ENCODE results near the gene CASS4. TPM values are rescaled to one million over a fixed set of nuclear protein-coding genes. Genes with fewer than 3 reads are reported as not detected.
"Not testable (repeated sequence)": the region's sequence is repeated elsewhere in the genome, so short reads cannot be mapped to it uniquely, and the experiment has no call there.

CASS4 gene
- total RNA-seq, 3 donors from 2014 or later: 0.61 to 1.0 (median 0.77) TPM

- ATAC-seq: peak; percentile 1
- no peak for TF ChIP-seq CTCF (IDR thresholded peaks at IDR 0.05)
- intact Hi-C loops (cut with DNase I, micrococcal nuclease): no loop called here
Measured at GRCh38 chr20:56392881-56393482, 19.1 kb upstream of the CASS4 start.

GRCh38 chr20:56393653-56394052 is 18.4 kb upstream of the CASS4 start:
- no peaks in the 10 kb centered on the region for H3K9me3 ChIP-seq
- no peaks in the 10 kb centered on the region for H3K36me3 ChIP-seq (ENCODE audit: low read depth)
- H3K4me3 ChIP-seq: no peak overlapping the region
- no peak for TF ChIP-seq CTCF (IDR thresholded peaks at IDR 0.05)
- intact Hi-C loops (cut with DNase I, micrococcal nuclease): no loop called here
- peaks cover 22% of the 10 kb centered on the region for H3K4me1 ChIP-seq (ENCODE audit: low read depth)
- DNase-seq (no peak), ATAC-seq (no peak)

More at GRCh38 chr20:56392881-56393482, 19.1 kb upstream of the CASS4 start:
- peak overlapping the region; percentile 82 for H3K4me3 ChIP-seq
- H3K9me3 ChIP-seq: no peaks in the 10 kb centered on the region
- H3K4me1 ChIP-seq (ENCODE audit: low read depth): peaks cover 22% of the 10 kb centered on the region
- DNase-seq: no peak
- H3K36me3 ChIP-seq (ENCODE audit: low read depth): no peaks in the 10 kb centered on the region

GRCh38 chr20:56395166-56395565 is 16.9 kb upstream of the CASS4 start:
- Histone ChIP-seq H3K9me3 (no peaks in the 10 kb centered on the region), H3K36me3 (ENCODE audit: low read depth) (no peaks in the 10 kb centered on the region), H3K4me3 (no peak overlapping the region), H3K4me1 (ENCODE audit: low read depth) (peaks cover 22% of the 10 kb centered on the region)
- TF ChIP-seq CTCF (IDR thresholded peaks at IDR 0.05): no peak
- ATAC-seq (no peak), DNase-seq (no peak)
- intact Hi-C loops (cut with DNase I, micrococcal nuclease): no loop called here

- Histone ChIP-seq H3K4me3 (no peak overlapping the region), H3K4me1 (ENCODE audit: low read depth) (no peaks in the 10 kb centered on the region), H3K9me3 (no peaks in the 10 kb centered on the region), H3K36me3 (ENCODE audit: low read depth) (peaks cover 16% of the 10 kb centered on the region)
- DNase-seq (peak in 1 of 3 donors; percentile 83), ATAC-seq (peak; percentile 67)
- TF ChIP-seq CTCF (IDR thresholded peaks at IDR 0.05): peak; percentile 77
- intact Hi-C loops (cut with DNase I, micrococcal nuclease): no loop called here
Measured at GRCh38 chr20:56400001-56400640, 11.9 kb upstream of the CASS4 start.

- Histone ChIP-seq H3K4me3 (no peak overlapping the region), H3K4me1 (ENCODE audit: low read depth) (no peaks in the 10 kb centered on the region), H3K9me3 (no peaks in the 10 kb centered on the region), H3K36me3 (ENCODE audit: low read depth) (peaks cover 16% of the 10 kb centered on the region)
- intact Hi-C loops (cut with DNase I, micrococcal nuclease): no loop called here
- ATAC-seq (no peak), DNase-seq (no peak)
- TF ChIP-seq CTCF (IDR thresholded peaks at IDR 0.05): no peak
Measured at GRCh38 chr20:56403465-56403864, 8.6 kb upstream of the CASS4 start.

GRCh38 chr20:56405356-56405755 is 6.7 kb upstream of the CASS4 start:
- intact Hi-C loops (cut with DNase I, micrococcal nuclease); H3K9me3 ChIP-seq; H3K4me1 ChIP-seq (ENCODE audit: low read depth); H3K4me3 ChIP-seq; DNase-seq; ATAC-seq: not testable (repeated sequence)
- H3K36me3 ChIP-seq (ENCODE audit: low read depth): peaks cover 16% of the 10 kb centered on the region
